Neutrophil (primary cell): Measurements from ENCODE around the gene C10orf105.

ENCODE experiments used
- H3K27ac ChIP-seq: fragments of 200-600 bp; sonication (generic); 2 replicates; pipeline ENCODE4 v1.5.1; 2016; ENCODE audit warnings: mild to moderate bottlenecking, moderate library complexity
- H3K27me3 ChIP-seq: fragments of 200-600 bp; sonication (generic); 2 replicates; pipeline ENCODE4 v1.6.0; 2016; ENCODE audit warnings: mild to moderate bottlenecking
- H3K36me3 ChIP-seq: fragments of 200-600 bp; sonication (generic); 2 replicates; pipeline ENCODE4 v1.5.1; 2017
- H3K4me1 ChIP-seq, 2 experiments: fragments of 200-600 bp in 1 of 2; sonication (generic) in 1 of 2; 1 replicate in 1 of 2; 2 replicates in 1 of 2; pipeline versions ENCODE4 v1.5.1 to v1.6.1; 2013 to 2016; ENCODE audit warnings: low read depth in 1 of 2, low read length in 1 of 2, mild to moderate bottlenecking in 1 of 2, moderate library complexity in 1 of 2; ENCODE audit not compliant: control insufficient read depth in 1 of 2, insufficient read depth in 1 of 2
- H3K4me3 ChIP-seq, 2 experiments: fragments of 200-600 bp in 1 of 2; sonication (generic) in 1 of 2; 1 replicate in 1 of 2; 2 replicates in 1 of 2; pipeline ENCODE4 v1.5.1; 2013 to 2016; ENCODE audit warnings: low read depth in 1 of 2, low read length in 1 of 2, mild to moderate bottlenecking in 1 of 2, moderate library complexity in 1 of 2
- H3K9me3 ChIP-seq: fragments of 200-600 bp; sonication (generic); 2 replicates; pipeline ENCODE4 v1.5.1; 2016
- CTCF ChIP-seq: fragments of 200-600 bp; sonication (generic); IDR thresholded peaks from 2 replicates; pipeline ENCODE4 v1.5.1; 2016; ENCODE audit warnings: antibody characterized with exemption

Gene C10orf105

GRCh38 chr10:71753091-71753959 lies 33.7 kb upstream of the C10orf105 start:
- peaks cover 96% of the 10 kb centered on the region for H3K36me3 ChIP-seq
- no peaks in the 10 kb centered on the region for H3K9me3 ChIP-seq
- H3K4me3 ChIP-seq: peak overlapping the region; percentile 56 to 64
- H3K27ac ChIP-seq: peak overlapping the region; percentile 99
- peak; percentile 45 for TF ChIP-seq CTCF
- no peaks in the 10 kb centered on the region for H3K27me3 ChIP-seq
- H3K4me1 ChIP-seq: peaks cover 100% of the 10 kb centered on the region in 2 experiments

- H3K4me1 ChIP-seq: peaks cover 100% of the 10 kb centered on the region in 2 experiments
- no peaks in the 10 kb centered on the region for H3K27me3 ChIP-seq
- peak overlapping the region; percentile 99 for H3K27ac ChIP-seq
- H3K36me3 ChIP-seq: peaks cover 96% of the 10 kb centered on the region
- H3K4me3 ChIP-seq: peak overlapping the region; percentile 56 to 64
- no peaks in the 10 kb centered on the region for H3K9me3 ChIP-seq
- TF ChIP-seq CTCF: peak; percentile 18
Measured at GRCh38 chr10:71752391-71753090, 33.0 kb upstream of the C10orf105 start.

GRCh38 chr10:71751515-71752224 lies 32.1 kb upstream of the C10orf105 start:
- H3K27ac ChIP-seq: peak overlapping the region; percentile 99

GRCh38 chr10:71750986-71751385 lies 31.4 kb upstream of the C10orf105 start:
- Histone ChIP-seq H3K27me3 (no peaks in the 10 kb centered on the region), H3K27ac (peak overlapping the region; percentile 99), H3K4me1 (peaks cover 100% of the 10 kb centered on the region in 2 experiments), H3K9me3 (no peaks in the 10 kb centered on the region), H3K4me3 (peak overlapping the region; percentile 56 to 64), H3K36me3 (peaks cover 94% of the 10 kb centered on the region)
- TF ChIP-seq CTCF: no peak

More at GRCh38 chr10:71751515-71752224, 32.1 kb upstream of the C10orf105 start:
- Histone ChIP-seq H3K9me3 (no peaks in the 10 kb centered on the region), H3K4me3 (peak overlapping the region; percentile 56 to 64), H3K27me3 (no peaks in the 10 kb centered on the region), H3K4me1 (peaks cover 100% of the 10 kb centered on the region in 2 experiments), H3K36me3 (peaks cover 96% of the 10 kb centered on the region)
- TF ChIP-seq CTCF: no peak

GRCh38 chr10:71750124-71750841 lies 30.7 kb upstream of the C10orf105 start:
- Histone ChIP-seq H3K36me3 (peaks cover 91% of the 10 kb centered on the region), H3K27me3 (no peaks in the 10 kb centered on the region), H3K9me3 (no peaks in the 10 kb centered on the region), H3K4me1 (peaks cover 100% of the 10 kb centered on the region in 2 experiments), H3K4me3 (peak overlapping the region; percentile 56 to 64), H3K27ac (peak overlapping the region; percentile 99)
- TF ChIP-seq CTCF: no peak
